ENCODE data around the gene SLC22A12.
"Not testable (repeated sequence)": the region's sequence is repeated elsewhere in the genome, so short reads cannot be mapped to it uniquely, and the experiment has no call there.

SLC22A12 gene

DNA sequence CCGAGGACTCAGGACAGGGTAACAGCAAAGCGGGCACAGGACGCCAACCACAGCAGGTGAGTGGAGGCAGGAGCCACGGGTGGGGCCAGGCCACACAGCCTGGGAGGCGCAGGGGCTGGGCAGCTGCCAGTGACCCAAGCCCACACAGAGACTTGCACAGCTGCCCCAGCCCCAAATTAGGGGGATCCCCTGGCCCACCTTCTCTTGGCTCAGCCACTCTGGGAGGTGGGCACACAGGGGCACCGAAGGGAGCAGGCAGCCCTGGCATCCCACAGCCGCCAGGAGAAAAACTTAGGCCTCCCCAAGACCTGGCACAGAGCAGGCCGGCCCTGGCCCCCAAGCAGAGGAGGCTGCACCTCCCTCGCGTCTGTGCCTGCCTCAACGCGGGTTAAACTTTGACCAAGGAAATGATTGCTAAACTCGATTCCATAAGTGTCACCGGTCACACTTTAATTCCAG, at the start of gene SLC22A12:
Gene SLC22A12, plus strand, starts transcription at position 458 of the 459 bp plus-strand sequence. CDS start 337 bp downstream, outside the sequence.
- DNase-seq (ENCODE audit: low read depth in 2 of 2) = no peak

DNA sequence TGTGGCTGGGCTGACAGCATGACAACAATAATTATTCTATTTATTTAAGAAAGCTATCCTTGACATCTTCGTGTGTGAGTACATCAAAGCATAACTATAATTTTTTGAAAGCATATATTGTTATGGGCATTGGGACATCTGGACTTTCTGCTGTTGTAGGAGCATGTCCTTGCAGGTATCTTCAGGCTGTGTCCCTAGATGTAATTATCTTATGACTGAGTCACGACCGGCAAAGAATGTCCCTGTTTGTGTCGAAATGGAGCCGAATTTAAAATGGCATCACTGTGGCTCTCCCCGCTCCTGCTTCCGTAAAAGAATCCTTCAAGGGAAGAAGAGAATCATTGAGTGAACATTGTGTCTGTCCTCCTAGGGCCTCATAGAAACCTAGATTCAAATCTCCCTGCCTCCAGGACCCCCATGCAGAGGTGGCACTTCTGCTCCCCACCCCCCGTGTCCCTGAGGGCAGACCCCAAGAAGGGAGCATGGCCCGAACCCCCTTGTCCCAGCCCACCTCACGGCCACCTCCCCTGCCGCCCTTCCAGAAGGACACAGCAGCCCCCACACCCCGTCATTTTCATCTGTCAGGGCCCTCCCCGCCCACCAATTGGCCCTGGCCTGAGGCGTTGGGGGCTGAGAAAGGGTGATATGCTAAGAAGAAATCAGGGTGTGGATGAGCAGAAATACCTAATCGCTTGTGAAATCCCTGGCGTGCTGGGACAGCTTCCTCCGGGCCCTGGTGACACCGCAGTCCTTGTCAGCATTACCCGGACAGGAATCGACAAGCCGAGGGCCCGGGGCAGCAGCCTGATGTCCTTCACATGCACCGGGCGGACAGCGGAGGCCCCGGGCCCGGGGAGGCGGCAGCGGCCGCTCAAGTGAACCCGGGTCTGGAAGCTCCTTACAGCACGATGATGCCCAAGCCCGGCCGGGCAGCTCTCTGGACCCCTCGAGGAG, 48.6 kb upstream of the SLC22A12 start:
- no peak for DNase-seq (ENCODE audit: low read depth in 2 of 2)

DNA sequence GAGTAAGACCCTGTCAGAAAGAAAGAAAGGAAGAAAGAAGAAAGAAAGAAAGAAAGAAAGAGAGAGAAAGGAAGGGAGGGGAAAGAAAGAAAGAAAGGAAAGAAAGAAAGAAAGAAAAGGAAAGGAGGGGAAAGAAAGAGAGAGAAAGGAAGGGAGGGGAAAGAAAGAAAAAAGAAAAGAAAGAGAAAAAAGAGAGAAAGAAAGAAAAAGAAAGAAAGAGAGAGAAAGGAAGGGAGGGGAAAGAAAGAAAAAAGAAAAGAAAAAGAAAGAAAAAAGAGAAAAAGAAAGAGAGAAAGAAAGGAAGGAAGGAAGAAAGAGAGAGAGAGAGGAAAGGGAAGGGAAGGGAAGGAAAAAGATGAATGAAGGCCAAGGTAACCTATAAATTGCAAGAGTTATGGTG, 47.2 kb upstream of the SLC22A12 start:
- DNase-seq (ENCODE audit: low read depth in 2 of 2) = no peak

DNA sequence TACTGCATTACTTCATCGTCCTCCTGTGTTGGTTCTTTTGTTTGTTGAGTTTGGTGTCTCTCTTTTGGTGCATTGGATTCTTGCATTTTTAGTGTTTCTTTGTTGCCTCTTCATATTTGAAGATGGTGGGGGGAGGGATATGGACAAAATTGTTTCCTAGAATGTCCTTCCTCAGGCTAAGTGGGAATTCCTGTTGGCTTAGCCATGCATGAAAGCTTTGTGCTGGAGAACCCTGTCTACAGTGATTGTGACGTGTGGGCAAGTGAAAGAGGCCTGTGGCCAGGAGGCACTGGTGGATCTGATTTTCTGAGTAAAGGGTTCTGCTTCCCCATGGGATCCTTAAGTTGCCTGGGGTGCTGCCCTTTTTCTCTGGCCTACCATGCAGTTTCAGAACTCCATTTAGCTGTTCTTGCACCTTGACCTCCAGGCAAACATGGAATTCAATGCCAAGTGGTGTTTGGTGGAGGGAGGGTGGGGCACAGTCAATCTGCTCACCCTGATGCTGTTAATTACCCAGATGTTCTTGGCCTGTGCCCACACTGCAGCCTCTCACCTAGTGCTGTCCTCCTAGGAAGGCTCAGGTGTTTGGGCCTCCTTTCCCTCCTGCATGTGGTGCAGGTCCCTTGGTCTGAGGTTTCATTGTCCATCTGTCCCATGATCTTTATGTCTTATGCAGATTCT, 46.3 kb upstream of the SLC22A12 start:
- DNase-seq (ENCODE audit: low read depth in 2 of 2) = no peak

DNA sequence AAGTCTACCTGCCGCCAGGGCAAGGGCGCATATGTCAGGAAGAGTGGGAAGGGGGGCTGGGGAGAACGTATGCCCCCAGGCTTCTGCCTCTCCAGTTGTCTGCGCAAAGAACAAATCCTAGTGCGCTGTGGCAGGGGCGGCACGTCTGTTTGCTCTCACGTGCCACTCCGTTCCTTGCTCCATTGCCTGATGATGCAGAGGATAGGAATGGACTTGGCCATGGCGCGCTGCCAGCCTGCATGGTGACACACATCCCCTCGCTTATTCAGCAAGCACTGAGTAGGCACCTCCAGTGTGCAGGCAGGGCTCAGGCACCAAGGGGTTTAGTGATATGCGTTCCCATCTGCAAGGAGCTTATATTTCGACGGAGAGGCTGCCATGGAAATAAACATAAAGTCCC, 45.4 kb upstream of the SLC22A12 start:
- no peak for DNase-seq (ENCODE audit: low read depth in 2 of 2)

DNA sequence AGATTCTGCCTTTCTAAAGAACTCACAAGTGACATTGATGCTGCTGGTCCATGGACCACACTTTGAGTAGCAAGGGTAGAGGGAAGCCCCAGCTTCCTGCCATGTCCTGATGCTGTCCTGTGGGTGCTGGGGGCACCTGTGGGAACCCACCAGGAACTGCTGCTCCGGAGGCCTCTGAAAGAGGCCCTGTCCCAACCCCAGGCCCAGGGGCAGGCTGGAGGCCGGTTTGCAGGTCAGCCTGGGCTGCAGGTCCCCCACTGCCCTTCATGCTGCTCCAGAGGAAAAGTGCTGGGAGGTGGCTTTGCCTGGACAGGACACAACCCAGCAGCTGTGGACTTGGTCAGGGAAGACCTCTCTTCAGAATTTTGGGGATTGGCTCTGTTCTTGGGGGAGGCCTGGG, 44.8 kb upstream of the SLC22A12 start:
- DNase-seq (ENCODE audit: low read depth in 2 of 2) = no peak

DNA sequence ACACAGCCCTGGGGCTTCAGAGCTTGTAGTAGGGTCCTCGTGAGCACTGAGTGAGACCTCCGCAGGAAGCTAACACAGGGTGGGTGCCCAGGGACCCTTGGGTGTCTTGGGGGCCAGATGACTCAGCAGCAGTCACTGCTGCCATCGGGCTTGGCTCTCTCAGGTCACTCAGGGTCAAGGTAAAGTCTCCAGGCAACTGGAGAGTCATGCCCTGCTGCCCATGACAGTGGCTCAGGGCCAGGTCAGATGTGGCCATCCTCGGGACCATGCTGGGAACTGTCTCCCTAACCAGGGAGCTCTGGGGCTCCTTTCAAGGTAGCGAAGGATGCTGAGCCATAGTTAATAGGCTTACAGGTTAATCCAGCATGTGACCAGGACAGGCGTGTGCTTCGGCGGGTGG, 44.4 kb upstream of the SLC22A12 start:
- no peak for DNase-seq (ENCODE audit: low read depth in 2 of 2)

DNA sequence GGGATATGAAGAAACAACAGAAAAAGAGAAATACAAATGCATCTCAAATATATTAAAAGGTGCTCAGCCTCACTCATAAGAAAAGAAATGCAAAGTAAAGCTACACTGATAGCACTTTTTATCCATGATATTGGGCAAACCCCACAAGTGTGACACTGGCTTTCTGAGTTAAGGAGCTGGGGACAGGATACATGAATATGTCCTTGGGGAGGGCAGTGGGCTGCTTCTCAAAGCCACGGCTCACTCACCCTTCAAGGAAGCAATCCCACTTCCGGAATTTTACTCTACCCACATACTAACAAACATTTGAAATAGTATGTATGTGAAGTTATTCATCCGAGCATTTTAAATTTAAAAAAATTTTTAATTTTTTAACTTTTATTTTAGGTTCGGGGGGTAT, 41.1 kb upstream of the SLC22A12 start:
- no peak for DNase-seq (ENCODE audit: low read depth in 2 of 2)

DNA sequence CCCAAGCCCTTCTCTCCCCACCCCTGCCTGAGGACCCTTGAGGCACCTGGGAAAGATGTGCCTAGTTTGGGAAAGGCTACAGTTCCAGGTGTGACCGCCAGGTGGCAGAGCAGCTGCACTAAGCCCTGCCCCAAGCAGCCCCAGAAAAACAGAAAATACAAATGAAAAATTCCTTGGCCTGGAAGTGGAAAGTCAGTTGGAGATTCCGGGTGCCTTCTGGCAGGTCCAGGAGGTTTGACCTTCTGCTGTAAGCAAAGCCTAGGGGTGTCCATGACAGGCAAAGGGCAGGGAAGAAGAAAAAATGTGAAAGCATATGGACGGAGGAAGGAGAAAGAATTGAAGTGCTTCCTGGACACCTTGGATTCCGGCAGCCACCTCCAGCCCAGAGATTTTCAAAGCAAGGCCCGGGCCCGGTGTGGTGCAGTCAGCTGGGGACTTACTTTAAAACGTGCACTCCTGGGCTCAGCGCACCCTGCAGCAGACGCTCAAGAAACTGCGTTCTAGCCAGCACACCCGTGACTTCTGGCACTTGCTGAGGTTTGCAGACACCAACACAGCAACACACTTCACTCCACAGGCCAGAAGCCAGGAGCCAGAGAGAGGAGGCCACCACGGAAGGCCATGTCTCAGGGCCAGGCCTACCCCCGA, 37.3 kb upstream of the SLC22A12 start:
- DNase-seq (ENCODE audit: low read depth in 2 of 2) = no peak

DNA sequence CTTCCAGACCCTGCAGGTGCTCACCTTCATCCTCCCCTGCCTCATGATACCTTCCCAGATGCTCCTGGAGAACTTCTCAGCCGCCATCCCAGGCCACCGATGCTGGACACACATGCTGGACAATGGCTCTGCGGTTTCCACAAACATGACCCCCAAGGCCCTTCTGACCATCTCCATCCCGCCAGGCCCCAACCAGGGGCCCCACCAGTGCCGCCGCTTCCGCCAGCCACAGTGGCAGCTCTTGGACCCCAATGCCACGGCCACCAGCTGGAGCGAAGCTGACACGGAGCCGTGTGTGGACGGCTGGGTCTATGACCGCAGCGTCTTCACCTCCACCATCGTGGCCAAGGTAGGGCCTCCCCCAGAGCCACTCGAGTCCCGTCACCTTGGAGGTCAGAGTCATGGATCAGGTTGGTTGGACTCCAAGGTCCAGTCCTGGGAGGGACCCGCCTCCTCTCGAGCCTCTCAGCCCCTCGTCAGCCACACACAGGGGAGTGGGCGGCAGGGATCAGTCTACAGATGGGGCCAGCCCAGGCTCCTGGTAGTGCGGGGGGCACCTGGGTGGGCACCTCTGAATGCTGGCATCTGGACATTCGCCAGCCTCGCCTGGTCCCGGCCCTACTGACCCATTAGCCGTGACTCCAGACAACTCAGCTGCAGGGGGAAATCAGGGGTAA, 34.8 kb upstream of the SLC22A12 start:
- no peak for DNase-seq (ENCODE audit: low read depth in 2 of 2)

DNA sequence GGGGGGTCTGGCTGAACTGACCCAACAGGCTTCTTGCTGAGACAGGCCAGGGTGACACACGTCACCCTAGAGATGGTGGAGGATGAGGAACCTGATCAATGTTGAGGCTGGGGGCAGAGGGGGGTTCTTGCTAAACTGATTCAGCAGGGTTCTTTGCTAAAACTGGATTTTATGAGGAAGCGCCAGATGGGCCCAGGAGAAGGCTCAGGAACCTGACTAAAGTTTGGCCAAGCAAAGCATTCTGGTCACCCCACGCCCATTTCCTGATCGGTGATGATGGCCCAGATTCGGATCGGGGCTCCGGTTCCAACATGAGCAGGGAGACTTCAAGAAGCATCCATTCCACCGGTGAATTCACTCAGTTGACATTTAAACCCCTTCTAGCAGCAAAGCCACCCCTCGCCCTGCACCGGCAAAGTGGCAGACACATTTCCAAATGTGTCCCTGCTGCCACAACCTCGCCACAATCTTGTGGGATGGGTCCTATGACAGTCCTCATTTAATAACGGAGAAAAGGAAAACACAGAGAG, 34.2 kb upstream of the SLC22A12 start:
- DNase-seq (ENCODE audit: low read depth in 2 of 2) = no peak

DNA sequence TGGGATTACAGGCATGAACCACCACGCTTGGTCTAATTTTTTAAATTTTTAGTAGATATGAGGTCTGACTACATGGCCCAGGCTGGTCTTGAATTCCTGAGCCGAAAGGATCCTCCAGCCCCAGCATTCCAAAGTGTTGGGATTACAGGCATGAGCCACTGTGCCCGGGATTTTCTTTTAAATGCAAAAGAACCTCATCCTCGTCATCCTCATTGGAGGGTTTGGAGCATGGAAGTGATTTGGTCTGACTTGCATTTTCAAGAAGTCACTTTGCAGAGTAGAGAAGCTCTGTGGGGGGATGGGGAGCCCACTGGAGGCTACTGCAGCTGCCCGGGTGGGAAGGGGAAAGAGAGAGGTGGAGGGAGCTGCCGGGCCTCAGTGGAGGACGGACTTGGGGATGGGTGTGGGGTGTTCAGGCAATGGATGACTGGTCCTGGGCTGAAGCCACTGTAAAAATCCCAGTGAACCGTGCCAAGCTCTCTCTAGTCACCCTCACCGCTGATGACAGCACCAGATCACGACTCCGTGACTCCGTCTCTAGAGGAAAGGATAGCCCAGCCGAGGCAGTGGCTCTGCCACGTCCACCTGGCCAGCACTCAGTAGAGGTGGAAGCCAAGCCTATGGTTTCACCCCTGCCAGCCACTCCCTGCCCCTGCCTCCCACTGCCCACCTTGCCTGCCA, 32.8 kb upstream of the SLC22A12 start:
- DNase-seq (ENCODE audit: low read depth in 2 of 2) = no peak

DNA sequence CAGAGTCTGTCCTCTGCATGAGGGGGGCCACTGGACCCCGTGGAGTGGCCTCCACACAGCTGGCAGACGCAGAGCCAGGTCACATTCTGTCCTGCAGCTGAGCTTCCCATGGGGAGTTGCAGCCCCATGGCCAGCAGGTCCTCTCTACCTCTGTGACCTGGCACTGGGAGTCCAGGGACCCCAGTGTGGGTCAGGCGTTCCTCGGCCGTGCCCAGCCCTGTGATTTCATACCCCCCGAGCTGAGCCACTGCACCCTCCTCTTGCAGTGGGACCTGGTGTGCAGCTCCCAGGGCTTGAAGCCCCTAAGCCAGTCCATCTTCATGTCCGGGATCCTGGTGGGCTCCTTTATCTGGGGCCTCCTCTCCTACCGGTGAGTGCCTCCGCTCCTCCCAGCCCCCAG, 32.2 kb upstream of the SLC22A12 start:
- no peak for DNase-seq (ENCODE audit: low read depth in 2 of 2)

DNA sequence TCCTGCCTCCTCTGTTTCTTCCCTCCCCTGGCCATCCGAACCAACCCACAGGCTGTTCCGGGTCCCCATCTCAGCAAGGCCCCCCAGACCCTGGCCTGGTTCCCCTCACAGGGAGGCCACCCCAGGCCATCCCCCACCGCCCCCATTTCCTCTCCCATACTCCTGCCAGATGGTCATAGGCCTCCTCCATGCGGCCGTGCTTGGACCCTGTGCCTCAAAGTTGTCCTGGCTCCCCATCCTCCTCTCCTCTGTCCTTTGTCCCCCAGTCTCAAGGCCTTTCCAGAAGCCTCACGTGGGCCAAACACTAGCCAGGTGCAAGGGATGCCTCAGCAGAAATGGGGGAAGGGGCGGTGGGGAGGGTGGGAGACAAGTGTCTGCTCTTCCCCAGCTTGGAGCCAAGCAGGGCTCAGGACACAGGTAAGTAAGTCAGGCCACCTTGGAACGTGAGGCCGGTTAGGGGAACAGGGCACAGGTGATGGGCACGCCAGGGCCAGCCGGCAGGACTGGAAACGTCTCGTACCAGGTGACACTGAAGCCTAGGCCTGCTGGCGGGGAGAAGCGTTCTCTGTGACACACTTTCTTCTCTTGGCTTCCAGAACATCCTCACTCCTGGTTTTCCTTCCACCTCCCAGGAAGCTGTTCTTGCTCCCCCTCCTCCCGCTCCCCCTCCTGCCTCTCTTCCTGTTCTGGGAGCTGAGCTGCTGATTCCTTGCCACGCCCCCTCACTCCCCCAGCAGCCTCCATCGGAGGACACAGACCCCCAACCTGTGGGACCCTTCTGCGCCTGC, 31.5 kb upstream of the SLC22A12 start:
- DNase-seq (ENCODE audit: low read depth in 2 of 2) = no peak

DNA sequence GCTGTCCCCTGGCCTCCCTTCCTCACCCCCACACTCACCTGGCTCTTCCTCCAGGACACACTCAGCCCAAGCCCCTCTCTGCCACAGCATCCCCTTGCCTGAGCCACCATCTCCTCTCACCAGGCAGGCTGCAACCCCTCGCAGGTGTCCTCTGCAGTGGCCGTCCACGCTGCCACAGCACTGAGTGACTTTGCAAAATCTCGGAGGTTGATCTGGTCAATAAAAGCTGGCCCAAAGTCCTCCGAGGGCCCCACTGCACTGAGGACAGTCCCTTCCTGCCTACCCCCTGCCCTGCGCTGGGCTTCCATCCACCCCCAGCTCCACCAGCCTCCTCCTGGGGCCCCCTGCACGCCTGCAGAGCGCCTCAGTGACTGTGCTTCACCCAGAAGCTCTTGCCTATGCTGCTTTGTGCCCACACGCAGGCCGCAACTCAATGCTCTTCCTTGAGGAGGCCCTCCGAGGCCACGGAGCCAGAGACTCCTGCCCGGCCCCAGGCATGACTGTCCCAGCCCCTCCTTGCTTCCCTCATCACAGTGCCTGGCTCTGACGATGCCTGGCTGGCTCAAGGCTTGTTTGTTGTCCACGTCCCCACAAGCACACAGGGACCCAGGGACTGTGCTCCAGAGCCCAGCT, 30.8 kb upstream of the SLC22A12 start:
- no peak for DNase-seq (ENCODE audit: low read depth in 2 of 2)

DNA sequence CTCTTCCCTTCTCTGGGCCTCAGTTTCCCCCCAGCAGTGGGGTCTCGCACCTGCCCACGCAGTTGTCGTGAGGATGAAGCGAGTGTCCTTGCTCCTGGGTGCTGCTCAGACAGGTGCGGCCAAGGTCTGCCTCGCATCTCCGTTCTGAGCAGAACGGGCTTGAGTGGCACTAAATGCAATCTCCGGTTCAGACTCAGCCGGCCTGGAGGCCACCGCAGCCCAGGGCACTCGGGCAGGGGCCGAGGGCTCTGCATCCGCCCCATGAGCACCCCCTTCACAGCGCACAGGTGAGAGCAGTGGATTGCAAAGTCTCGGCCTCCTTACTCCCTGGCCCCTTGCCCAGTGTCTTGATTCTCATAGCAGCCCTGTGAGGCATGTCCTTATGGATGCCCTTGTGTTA, 30.1 kb upstream of the SLC22A12 start:
- DNase-seq (ENCODE audit: low read depth in 2 of 2) = no peak

DNA sequence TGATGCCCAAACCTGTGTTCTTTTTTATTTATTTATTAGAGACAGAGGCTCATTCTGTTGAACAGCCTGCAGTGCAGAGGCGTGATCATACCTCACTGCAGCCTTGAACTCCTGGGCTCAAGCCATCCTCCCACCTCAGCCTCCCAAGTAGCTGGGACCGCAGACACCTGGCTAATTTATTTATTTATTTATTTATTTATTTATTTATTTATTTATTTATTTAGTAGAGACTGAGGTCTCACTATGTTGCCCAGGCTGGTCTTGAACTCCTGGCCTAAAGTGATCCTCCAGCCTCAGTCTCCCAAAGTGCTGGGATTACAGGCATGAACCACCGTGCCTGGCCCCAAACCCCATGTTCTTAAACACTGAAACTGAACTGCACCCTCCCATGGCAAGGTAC, 29.6 kb upstream of the SLC22A12 start:
- DNase-seq (ENCODE audit: low read depth in 2 of 2) = not testable (repeated sequence)

DNA sequence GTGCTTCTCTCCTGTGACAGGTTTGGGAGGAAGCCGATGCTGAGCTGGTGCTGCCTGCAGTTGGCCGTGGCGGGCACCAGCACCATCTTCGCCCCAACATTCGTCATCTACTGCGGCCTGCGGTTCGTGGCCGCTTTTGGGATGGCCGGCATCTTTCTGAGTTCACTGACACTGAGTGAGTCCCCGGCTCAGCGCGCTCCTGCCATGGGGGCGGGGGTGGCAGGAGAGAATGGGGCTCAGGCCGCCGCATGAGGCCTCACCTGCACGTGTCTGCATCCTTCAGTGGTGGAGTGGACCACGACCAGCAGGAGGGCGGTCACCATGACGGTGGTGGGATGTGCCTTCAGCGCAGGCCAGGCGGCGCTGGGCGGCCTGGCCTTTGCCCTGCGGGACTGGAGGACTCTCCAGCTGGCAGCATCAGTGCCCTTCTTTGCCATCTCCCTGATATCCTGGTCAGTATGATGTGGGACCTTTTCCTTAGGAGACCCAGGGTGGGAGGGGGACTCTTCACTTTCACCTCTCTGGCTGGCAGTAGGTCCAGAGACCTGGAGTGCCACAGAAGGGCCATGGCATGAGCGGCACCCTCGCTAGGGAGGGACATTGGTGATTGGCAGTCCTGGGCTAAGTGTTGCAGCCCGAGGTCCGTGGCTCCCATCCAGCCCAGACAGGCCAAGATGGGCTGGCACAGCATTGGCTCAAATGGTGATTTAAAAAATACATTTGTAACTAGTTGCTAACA, 28.9 kb upstream of the SLC22A12 start:
- no peak for DNase-seq (ENCODE audit: low read depth in 2 of 2)

DNA sequence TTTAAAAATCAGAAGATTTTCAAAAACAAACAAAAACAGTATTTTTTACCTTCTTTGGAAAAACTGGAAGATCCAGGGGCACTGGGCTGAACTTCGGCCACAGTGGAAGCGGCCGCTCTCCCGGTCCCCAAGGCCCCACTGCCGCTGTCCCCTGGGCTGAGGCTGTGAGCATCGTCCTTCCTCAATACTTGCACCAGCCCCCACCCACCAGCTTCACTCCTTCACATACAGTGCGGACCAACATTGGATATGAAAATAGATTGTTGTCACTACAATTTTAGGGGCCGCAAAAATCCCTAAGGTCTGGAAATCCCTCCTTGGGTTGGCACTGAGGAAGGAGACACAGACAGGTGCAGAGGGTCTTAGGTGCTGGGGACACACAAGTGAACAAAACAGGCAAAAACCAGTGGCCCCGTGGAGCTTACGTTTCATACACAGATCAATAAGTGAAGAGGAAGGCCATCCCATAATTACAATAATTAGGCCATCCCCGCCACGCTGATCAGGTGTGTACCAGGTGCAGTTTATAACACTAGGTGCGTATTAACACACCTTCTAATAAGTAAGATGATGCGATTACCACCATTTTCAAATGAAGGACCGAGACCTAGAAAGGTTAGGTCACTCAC, 28.2 kb upstream of the SLC22A12 start:
- no peak for DNase-seq (ENCODE audit: low read depth in 2 of 2)
